Measurements from ENCODE around the gene TDRD9. TPM values are rescaled to one million over a fixed set of nuclear protein-coding genes. Genes with fewer than 3 reads are reported as not detected.

The TDRD9 gene
- total and polyA plus RNA-seq, 2 of the 4 experiments (the other 2 are of a cell fraction): 0.07 to 0.18 TPM

- H3K27ac ChIP-seq (ENCODE audit: insufficient read depth, low read length): no peak overlapping the region
- H4K91ac ChIP-seq (ENCODE audit: insufficient read depth, low read depth, low read length): no peak overlapping the region
- no peak for DNase-seq
- no peak overlapping the region for H3K4me2 ChIP-seq (ENCODE audit: low read depth, low read length)
- no peak overlapping the region for H3K9ac ChIP-seq (ENCODE audit: low read depth, low read length)
- no peak overlapping the region for H2BK15ac ChIP-seq (ENCODE audit: low read depth, low read length)
- no peak overlapping the region for H4K5ac ChIP-seq (ENCODE audit: low read depth, low read length)
- in situ Hi-C loops (cut with MboI; ENCODE audit: low sequenced_read_pairs): no loop called here
- no peak overlapping the region for H3K4me3 ChIP-seq (ENCODE audit: insufficient read depth, low read depth, low read length)
- no peak overlapping the region for H2AK9ac ChIP-seq (replicated peaks; ENCODE audit: low read depth, low read length, poor library complexity)
- H3K23ac ChIP-seq (ENCODE audit: low read depth, low read length): no peak overlapping the region
- no peak overlapping the region for H2BK120ac ChIP-seq (ENCODE audit: low read depth, low read length)
- intact Hi-C loops (cut with micrococcal nuclease): no loop called here
- H3K56ac ChIP-seq (ENCODE audit: extremely low read depth, insufficient read depth, low read length): no peak overlapping the region
- H3K9me1 ChIP-seq (ENCODE audit: insufficient read depth, low read length): no peaks in the 10 kb centered on the region
- H3K36me3 ChIP-seq (ENCODE audit: control insufficient read depth, insufficient read depth, low read length): no peaks in the 10 kb centered on the region
- ChIA-PET CTCF (no interaction called here), POLR2A (ENCODE audit: unreplicated experiment) (no interaction called here)
- no peaks in the 10 kb centered on the region for H3K79me1 ChIP-seq (ENCODE audit: low read depth in 1 of 2, low read length in 2 of 2)
- no peak for ATAC-seq (ENCODE audit: low read depth)
- dilution Hi-C loops (cut with HindIII; ENCODE audit: low sequenced_read_pairs, unreplicated experiment): no loop called here
- H4K8ac ChIP-seq (ENCODE audit: low read depth in 2 of 2, low read length in 2 of 2): no peak overlapping the region
- no TSS peak for BruUV-seq (replicated peaks)
- H2AK5ac ChIP-seq (ENCODE audit: low read depth, low read length): no peak overlapping the region
- no peak overlapping the region for H2BK20ac ChIP-seq (ENCODE audit: low read depth, low read length)
- H2BK5ac ChIP-seq (ENCODE audit: low read depth, low read length, poor library complexity, severe bottlenecking): no peak overlapping the region
- peaks cover 24% of the 10 kb centered on the region; the same call in 1 of the 2 replicates for H3K27me3 ChIP-seq (ENCODE audit: control insufficient read depth, insufficient read depth, low read length)
- H2AFZ ChIP-seq (replicated peaks; ENCODE audit: low read length, poor library complexity): no peak overlapping the region
- no peaks in the 10 kb centered on the region for H3K9me3 ChIP-seq (ENCODE audit: control insufficient read depth, insufficient read depth, low read length)
- H3K4ac ChIP-seq (ENCODE audit: low read depth, low read length): no peak overlapping the region
- TF ChIP-seq CEBPB (IDR thresholded peaks at IDR 0.05; ENCODE audit: low read depth, low read length): no peak
- no peak for TF ChIP-seq RAD21 (IDR thresholded peaks at IDR 0.05; ENCODE audit: low read length)
- TF ChIP-seq MAZ (IDR thresholded peaks at IDR 0.05; ENCODE audit: borderline replicate concordance, low read depth, low read length): no peak
- no peak for TF ChIP-seq ELK1 (IDR thresholded peaks at IDR 0.05; ENCODE audit: borderline replicate concordance, low read depth, low read length)
- no peak for TF ChIP-seq CHD1 (IDR thresholded peaks at IDR 0.05; ENCODE audit: low read depth, low read length)
- TF ChIP-seq RCOR1 (IDR thresholded peaks at IDR 0.05; ENCODE audit: insufficient replicate concordance, low read length): no peak
- no peak for TF ChIP-seq FOS (IDR thresholded peaks at IDR 0.05; ENCODE audit: low read depth, low read length)
- TF ChIP-seq USF2 (IDR thresholded peaks at IDR 0.05; ENCODE audit: low read depth, low read length): no peak
- TF ChIP-seq POLR2A (IDR thresholded peaks at IDR 0.05; ENCODE audit: low read depth, low read length): no peak
- no peak for TF ChIP-seq SMC3 (IDR thresholded peaks at IDR 0.05; ENCODE audit: low read depth, low read length)
- no peak for TF ChIP-seq RFX5 (IDR thresholded peaks at IDR 0.05; ENCODE audit: low read depth, low read length)
- no peaks in the 10 kb centered on the region for H4K20me1 ChIP-seq (ENCODE audit: insufficient read depth, low read length)
- WGBS, 2 experiments (ENCODE audit: extremely low coverage in 2 of 2, insufficient read length in 1 of 2): 76% methylated on average over 8 of the region's 14 CpGs; no CpG with 5 or more reads in 1 of the 2 experiments
- H3K18ac ChIP-seq (ENCODE audit: low read depth, low read length): no peak overlapping the region
- H3K14ac ChIP-seq (replicated peaks; ENCODE audit: low read depth, low read length): no peak overlapping the region
- no peaks in the 10 kb centered on the region; the same call in 1 of the 2 replicates for H3K4me1 ChIP-seq (ENCODE audit: control insufficient read depth, insufficient read depth, low read length)
Observed at GRCh38 chr14:103885509-103885932, 42.7 kb upstream of the TDRD9 start.

Data from IMR-90 (cell line).